T-helper 2 cell (primary cell): Measurements from ENCODE around the gene P2RX1.

Source experiments
- DNase-seq, 5 experiments: peaks; one replicate each; pipeline versions ENCODE4 v3.0.0 to v3.0.0-alpha.2; 2012 to 2022

P2RX1 gene

DNA sequence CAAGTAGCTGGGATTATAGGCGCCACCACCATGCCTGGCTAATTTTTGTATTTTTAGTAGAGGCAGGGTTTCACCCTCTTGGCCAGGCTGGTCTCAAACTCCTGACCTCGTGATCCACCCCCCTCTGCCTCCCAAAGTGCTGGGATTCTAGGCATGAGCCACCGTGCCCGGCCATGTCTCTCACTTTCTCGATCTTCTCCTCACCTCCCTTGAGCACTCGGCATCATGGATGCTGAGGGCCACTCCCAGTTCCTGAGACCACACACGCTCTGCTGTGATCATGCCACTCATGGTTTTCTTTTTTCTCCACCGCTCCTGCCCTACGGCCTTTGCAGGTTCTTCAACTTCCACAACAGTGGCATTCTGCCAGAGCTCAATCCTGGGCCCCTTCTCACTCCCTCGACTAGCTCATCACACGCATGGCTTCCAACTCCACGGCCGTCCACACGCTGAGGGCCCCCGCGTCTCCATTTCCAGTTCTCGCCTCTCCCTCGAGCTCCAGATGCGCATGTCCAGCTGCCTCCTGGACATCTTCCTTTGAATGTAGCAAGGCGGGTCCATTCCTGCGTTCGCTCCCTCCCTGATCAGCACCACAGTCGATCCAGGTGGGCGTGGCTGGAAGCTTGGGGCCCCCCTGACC lies 64.7 kb downstream of the P2RX1 start:
- no peak for DNase-seq

DNA sequence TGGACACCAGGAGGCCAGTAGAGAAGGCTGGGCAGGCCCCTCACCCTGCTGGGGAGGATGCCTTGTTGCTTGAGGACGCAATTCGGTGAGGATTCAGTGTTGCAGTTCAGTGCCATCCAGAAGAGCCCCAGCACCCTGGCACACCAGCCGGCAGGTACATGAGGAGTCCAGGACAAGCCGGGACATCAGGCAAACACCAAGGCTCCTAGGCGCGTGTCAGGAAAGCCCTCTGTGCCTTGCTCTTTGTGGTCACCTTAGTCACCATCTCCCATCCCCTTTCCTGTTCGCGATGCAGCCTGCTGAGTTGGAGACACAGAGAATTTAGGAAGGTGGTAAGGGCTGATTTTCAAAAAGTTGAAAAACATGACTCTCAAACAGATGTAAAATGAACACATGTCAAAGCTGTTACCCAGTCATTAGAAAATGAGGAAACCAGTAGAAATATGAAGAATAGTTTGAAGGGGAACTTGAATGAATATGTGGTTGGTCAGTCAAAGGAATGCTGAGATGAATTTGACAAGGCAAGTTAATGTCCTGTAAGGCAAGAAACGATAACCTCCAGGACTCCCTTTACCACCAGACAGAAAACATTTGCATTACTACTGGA lies 67.9 kb downstream of the P2RX1 start:
- no peak for DNase-seq

DNA sequence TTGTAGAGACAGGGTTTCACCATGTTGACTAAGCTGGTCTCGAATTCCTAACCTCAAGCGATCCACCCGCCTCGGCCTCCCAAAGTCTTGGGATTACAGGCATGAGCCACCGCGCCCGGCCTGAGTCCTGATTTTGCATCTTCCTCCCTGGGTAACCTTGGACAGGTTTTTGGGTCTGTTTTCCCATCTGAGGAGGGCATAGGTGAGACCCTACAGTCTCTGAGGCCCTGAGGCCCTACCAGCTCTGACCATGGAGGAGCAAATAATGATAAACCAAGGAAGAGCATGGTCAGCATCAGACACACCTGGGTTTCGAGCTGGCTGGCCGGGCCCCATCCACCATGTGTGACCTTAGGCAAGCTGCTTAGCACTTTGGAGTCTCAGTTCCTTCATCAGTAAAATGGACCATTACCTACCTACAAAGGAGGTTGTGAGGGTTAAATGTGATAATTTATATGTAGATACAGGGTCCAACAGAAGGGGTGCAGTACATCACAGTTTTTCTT lies 69.0 kb downstream of the P2RX1 start:
- no peak for DNase-seq
